Measurements from ENCODE around the gene MYO5B. TPM values are rescaled to one million over a fixed set of nuclear protein-coding genes. Genes with fewer than 3 reads are reported as not detected.
"Not testable (repeated sequence)": the region's sequence is repeated elsewhere in the genome, so short reads cannot be mapped to it uniquely, and the experiment has no call there.

The MYO5B gene
- total RNA-seq, 2 experiments from 2014 or later, result not detected

- no peaks in the 10 kb centered on the region for H3K9me2 ChIP-seq (ENCODE audit: insufficient read depth, low read length)
- no peaks in the 10 kb centered on the region for H3K4me1 ChIP-seq (ENCODE audit: insufficient read depth, low read length, poor library complexity, severe bottlenecking)
- H3K79me2 ChIP-seq (ENCODE audit: insufficient read depth, low read depth, low read length), result no peaks in the 10 kb centered on the region
- no peak for TF ChIP-seq EZH2phosphoT487 (IDR thresholded peaks at IDR 0.05; ENCODE audit: borderline replicate concordance, low read depth, low read length)
- TF ChIP-seq CTCF (conservative IDR thresholded peaks at IDR 0.05; ENCODE audit: low read length), result no peak
- no peak overlapping the region for H2AFZ ChIP-seq (ENCODE audit: low read length)
- H3K9me3 ChIP-seq (ENCODE audit: low read length), result no peaks in the 10 kb centered on the region
- ChIA-PET POLR2A (no interaction called here), CTCF (ENCODE audit: unreplicated experiment) (no interaction called here)
- no peak overlapping the region for H3K27ac ChIP-seq (ENCODE audit: low read depth, low read length, poor library complexity, severe bottlenecking)
- no peak overlapping the region for H3K4me2 ChIP-seq (ENCODE audit: low read length)
- no peaks in the 10 kb centered on the region for H4K20me1 ChIP-seq (ENCODE audit: insufficient read depth, low read length)
- no peak overlapping the region for H3K4me3 ChIP-seq (ENCODE audit: low read depth, low read length, poor library complexity, severe bottlenecking)
- DNase-seq (ENCODE audit: low spot score), result no peak
- intact Hi-C loops (cut with micrococcal nuclease; ENCODE audit: unreplicated experiment), result no loop called here
- no TSS peak for BruUV-seq (replicated peaks)
- no peaks in the 10 kb centered on the region for H3K36me3 ChIP-seq (ENCODE audit: insufficient read depth, low read length)
Observed at GRCh38 chr18:49837889-49838288, 357.1 kb downstream of the MYO5B start.

GRCh38 chr18:49837316-49837835 is 357.6 kb downstream of the MYO5B start:
- H3K4me3 ChIP-seq (ENCODE audit: low read depth, low read length, poor library complexity, severe bottlenecking); H2AFZ ChIP-seq (ENCODE audit: low read length); H3K4me2 ChIP-seq (ENCODE audit: low read length); H4K20me1 ChIP-seq (ENCODE audit: insufficient read depth, low read length); H3K27ac ChIP-seq (ENCODE audit: low read depth, low read length, poor library complexity, severe bottlenecking); H3K79me2 ChIP-seq (ENCODE audit: insufficient read depth, low read depth, low read length); H3K4me1 ChIP-seq (ENCODE audit: insufficient read depth, low read length, poor library complexity, severe bottlenecking); POLR2A ChIA-PET; H3K9me2 ChIP-seq (ENCODE audit: insufficient read depth, low read length); H3K9me3 ChIP-seq (ENCODE audit: low read length); intact Hi-C loops (cut with micrococcal nuclease; ENCODE audit: unreplicated experiment); DNase-seq (ENCODE audit: low spot score); BruUV-seq (replicated peaks); H3K36me3 ChIP-seq (ENCODE audit: insufficient read depth, low read length): not testable (repeated sequence)
- CTCF ChIA-PET (ENCODE audit: unreplicated experiment), result interaction anchor here (0.6 kb wide), 1 partner anchor 11 kb away, joined by 3 read pairs; no protein-coding TSS in a partner anchor

DNA sequence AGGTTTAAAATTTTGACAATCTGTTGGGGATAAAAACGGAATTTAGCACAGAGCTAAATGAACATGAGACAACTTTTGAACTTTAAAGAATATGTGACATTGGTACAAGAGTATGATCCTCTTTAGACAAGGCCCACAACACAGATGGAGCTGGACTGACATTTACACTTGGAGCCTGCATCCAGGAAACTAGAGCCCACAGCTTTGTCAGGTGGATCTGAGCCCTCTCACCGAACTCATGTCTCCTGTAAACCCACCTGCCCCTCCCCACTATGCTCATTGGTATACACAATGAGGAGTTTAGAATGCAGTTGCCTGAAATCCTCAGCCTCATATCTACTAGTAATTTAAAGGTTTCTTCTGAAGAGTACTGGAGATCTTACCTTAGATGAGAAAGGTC is 359.5 kb downstream of the MYO5B start:
- Histone ChIP-seq H3K9me2 (ENCODE audit: insufficient read depth, low read length) (no peaks in the 10 kb centered on the region), H3K4me1 (ENCODE audit: insufficient read depth, low read length, poor library complexity, severe bottlenecking) (no peaks in the 10 kb centered on the region), H2AFZ (ENCODE audit: low read length) (no peak overlapping the region), H3K9me3 (ENCODE audit: low read length) (no peaks in the 10 kb centered on the region), H3K36me3 (ENCODE audit: insufficient read depth, low read length) (no peaks in the 10 kb centered on the region), H3K27ac (ENCODE audit: low read depth, low read length, poor library complexity, severe bottlenecking) (no peak overlapping the region), H3K4me3 (ENCODE audit: low read depth, low read length, poor library complexity, severe bottlenecking) (no peak overlapping the region), H3K79me2 (ENCODE audit: insufficient read depth, low read depth, low read length) (no peaks in the 10 kb centered on the region), H4K20me1 (ENCODE audit: insufficient read depth, low read length) (no peaks in the 10 kb centered on the region), H3K4me2 (ENCODE audit: low read length) (no peak overlapping the region)
- TF ChIP-seq EZH2phosphoT487 (IDR thresholded peaks at IDR 0.05; ENCODE audit: borderline replicate concordance, low read depth, low read length), result no peak
- no peak for TF ChIP-seq CTCF (conservative IDR thresholded peaks at IDR 0.05; ENCODE audit: low read length)
- intact Hi-C loops (cut with micrococcal nuclease; ENCODE audit: unreplicated experiment), result no loop called here
- CTCF ChIA-PET (ENCODE audit: unreplicated experiment), result no interaction called here
- no peak for DNase-seq (ENCODE audit: low spot score)
- POLR2A ChIA-PET, result no interaction called here
- BruUV-seq (replicated peaks), result no TSS peak
